C4-2B (cell line): Measurements from ENCODE around the gene RELN.

ENCODE experiments used
- ZFX ChIP-seq: fragments of 450-650 bp; IDR thresholded peaks from 2 replicates; pipeline ENCODE4 v1.6.1; 2017
- TF ChIP-seq, protein P1 (sequence below): fragments of 450-650 bp; conservative IDR thresholded peaks from 2 replicates; pipeline ENCODE4 v1.5.1; 2017; ENCODE audit warnings: mild to moderate bottlenecking

DNA sequence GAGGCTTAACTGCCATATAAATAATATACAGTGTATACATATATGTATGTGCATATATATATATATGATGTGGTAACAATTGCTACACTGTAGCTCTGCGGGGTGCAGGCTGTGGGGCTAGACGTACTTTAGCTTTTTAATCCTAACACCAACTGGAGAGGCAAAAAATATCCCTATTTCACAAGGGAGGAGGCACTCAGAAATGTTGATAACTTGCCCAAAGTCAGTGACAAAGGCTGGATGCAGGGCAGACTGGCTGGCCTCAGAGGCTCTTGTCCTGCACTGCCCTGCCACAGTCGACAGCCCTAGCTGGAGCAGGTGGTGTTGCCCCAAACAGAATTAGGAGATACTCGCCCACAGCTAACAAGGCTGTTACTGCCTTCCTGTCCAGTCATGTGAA, 1.5 kb upstream of the RELN start:
- TF ChIP-seq ZFX = no peak
- TF ChIP-seq, protein P1, sequence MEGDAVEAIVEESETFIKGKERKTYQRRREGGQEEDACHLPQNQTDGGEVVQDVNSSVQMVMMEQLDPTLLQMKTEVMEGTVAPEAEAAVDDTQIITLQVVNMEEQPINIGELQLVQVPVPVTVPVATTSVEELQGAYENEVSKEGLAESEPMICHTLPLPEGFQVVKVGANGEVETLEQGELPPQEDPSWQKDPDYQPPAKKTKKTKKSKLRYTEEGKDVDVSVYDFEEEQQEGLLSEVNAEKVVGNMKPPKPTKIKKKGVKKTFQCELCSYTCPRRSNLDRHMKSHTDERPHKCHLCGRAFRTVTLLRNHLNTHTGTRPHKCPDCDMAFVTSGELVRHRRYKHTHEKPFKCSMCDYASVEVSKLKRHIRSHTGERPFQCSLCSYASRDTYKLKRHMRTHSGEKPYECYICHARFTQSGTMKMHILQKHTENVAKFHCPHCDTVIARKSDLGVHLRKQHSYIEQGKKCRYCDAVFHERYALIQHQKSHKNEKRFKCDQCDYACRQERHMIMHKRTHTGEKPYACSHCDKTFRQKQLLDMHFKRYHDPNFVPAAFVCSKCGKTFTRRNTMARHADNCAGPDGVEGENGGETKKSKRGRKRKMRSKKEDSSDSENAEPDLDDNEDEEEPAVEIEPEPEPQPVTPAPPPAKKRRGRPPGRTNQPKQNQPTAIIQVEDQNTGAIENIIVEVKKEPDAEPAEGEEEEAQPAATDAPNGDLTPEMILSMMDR = no peak
